HG02571 (cell line): ENCODE data around the gene PLG.
"Not testable (repeated sequence)": the region's sequence is repeated elsewhere in the genome, so short reads cannot be mapped to it uniquely, and the experiment has no call there.

Source experiments
- ATAC-seq: cut with Tn5 transposase; IDR thresholded peaks from one replicate; pipeline ENCODE4 v1.9.1; 2021; ENCODE audit warnings: mild to moderate bottlenecking, moderate library complexity; ENCODE audit not compliant: unreplicated experiment

The PLG gene

DNA sequence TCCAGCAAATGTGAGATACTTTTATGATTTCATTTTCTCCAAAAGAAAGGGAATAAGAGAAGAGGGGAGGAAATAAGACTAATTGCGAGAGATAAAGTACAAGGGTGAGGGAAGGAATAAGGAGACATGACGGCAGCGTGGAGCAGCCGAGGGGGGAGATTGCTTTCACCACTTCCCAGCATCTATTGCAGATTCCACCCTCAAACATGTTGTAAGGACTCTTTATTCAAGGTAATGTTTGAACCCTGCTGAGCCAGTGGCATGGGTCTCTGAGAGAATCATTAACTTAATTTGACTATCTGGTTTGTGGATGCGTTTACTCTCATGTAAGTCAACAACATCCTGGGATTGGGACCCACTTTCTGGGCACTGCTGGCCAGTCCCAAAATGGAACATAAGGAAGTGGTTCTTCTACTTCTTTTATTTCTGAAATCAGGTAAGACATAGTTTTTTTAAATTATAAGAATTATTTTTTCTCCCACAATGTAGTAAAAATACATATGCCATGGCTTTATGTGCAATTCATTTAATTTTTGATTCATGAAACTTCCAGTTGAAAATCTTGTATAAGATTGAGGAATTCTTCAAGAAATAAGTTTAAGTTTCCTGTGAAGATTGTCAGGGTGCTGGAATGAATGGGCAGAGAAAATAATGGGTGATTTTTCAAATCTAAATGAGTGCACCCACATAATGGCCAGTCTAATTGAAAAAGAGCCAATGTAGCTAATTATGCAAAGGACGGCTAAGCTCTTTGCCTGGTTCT is at the start of gene PLG:
Gene PLG (plus strand): TSS at position 327 of the 763 bp plus-strand sequence. CDS start 61 bp downstream, at position 388.
- ATAC-seq: not testable (repeated sequence)

GRCh38 chr6:160659562-160659961 is 42.5 kb upstream of the PLG start:
- no peak for ATAC-seq

- no peak for ATAC-seq
Measured at GRCh38 chr6:160661216-160661615, 40.8 kb upstream of the PLG start.

DNA sequence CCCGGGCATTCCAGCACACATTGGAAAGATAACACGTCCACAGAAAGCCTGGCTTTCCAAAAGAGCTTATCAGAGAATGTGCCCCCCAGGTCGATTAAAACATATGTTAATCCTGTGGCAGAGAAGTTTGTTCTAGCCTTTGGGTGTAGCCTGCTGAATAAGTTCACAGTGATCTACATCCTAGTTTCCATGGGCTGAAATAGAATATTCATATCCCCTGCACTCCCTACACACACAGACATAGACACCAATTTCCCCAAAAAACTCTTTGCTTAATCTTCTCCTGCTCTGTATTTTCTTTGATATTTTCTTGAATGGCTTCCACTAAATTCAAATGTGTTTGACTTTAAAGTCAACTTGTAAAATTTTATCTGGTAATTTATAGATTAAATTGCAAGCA is 39.6 kb upstream of the PLG start:
- no peak for ATAC-seq

- no peak for ATAC-seq
Measured at GRCh38 chr6:160662842-160663241, 39.2 kb upstream of the PLG start.

DNA sequence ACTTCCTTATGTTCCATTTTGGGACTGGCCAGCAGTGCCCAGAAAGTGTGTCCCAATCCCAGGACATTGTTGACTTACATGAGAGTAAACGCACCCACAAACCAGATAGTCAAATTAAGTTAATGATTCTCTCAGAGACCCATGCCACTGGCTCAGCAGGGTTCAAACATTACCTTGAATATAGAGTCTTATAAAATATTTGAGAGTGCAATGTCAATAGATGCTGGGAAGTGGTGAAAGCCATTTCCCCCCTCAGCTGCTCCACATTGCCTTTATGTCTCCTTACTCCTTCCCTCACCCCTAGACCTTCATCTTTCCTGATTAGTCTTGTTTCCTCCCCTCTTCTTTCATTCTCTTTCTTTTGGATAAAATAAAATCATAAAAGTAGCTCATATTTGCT is 37.8 kb upstream of the PLG start, which contains the start of gene LPA:
Gene LPA (minus strand): TSS at position 78 of the 400 bp plus-strand sequence. CDS start 61 bp downstream, at position 17.
- ATAC-seq: not testable (repeated sequence)

DNA sequence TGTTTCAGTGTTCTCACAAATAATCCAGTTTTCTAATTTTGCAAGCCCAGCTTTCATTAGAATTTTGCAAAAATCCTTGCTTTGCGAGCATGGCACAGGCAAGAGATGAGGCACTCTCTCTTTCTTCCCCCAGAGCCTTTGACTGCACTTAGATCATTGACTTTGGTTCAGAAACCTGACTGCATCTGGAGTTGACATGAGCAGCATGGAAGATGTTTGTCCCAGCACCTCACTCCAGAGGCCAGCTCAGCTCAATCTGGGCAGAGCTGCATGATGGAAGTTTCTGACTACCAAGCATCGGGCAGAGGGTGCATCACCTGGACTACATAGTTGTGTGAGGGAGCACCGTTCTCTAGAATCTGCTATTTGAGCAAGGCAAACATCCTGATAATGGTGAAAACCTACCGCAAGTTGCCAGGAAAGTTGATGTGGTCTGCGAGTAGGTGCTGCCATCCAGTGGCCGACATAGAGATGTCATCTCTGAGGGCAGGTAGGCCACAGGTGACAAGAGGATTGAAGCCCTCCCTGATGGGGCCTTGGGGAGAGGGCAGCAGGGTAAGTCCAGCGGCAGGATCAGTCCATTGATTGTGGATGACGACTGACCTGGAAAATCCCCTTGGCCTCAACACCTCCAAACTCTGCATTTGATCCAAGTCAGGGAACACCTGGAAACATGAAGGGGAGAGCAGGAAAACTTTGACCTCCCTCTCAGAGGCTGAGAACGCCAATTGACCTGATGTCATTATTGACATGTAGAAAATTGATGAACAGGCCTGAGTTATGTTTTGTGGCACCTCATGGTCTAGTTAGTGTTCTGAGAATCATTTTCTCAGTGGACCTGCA is 34.2 kb upstream of the PLG start:
- ATAC-seq: no peak

GRCh38 chr6:160668589-160668988 is 33.5 kb upstream of the PLG start:
- ATAC-seq: no peak

GRCh38 chr6:160676418-160676817 is 25.6 kb upstream of the PLG start:
- not testable (repeated sequence) for ATAC-seq

DNA sequence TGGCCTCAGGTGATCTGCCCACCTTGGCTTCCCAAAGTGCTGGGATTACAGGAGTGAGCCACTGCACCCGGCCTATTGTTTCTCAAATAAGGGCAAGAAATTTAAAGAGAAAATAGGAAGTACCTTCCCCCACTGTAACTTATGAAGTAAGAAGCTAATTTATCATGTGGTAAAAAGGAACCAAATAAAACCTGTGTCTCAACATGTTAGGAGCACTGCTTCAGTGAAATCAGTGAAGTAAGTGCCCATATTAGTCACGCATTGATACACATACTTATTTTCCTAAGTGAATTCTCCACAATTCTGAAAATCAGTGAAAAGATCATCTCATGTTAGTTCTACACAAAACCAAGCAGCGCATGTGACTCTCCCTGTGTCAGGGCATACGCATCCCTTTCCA is 23.8 kb upstream of the PLG start:
- ATAC-seq: no peak

- ATAC-seq: no peak
Measured at GRCh38 chr6:160678744-160679401, 23.2 kb upstream of the PLG start.

GRCh38 chr6:160679402-160679769 is 22.7 kb upstream of the PLG start:
- ATAC-seq: no peak

- ATAC-seq: not testable (repeated sequence)
Measured at GRCh38 chr6:160685101-160685761, 16.8 kb upstream of the PLG start.

DNA sequence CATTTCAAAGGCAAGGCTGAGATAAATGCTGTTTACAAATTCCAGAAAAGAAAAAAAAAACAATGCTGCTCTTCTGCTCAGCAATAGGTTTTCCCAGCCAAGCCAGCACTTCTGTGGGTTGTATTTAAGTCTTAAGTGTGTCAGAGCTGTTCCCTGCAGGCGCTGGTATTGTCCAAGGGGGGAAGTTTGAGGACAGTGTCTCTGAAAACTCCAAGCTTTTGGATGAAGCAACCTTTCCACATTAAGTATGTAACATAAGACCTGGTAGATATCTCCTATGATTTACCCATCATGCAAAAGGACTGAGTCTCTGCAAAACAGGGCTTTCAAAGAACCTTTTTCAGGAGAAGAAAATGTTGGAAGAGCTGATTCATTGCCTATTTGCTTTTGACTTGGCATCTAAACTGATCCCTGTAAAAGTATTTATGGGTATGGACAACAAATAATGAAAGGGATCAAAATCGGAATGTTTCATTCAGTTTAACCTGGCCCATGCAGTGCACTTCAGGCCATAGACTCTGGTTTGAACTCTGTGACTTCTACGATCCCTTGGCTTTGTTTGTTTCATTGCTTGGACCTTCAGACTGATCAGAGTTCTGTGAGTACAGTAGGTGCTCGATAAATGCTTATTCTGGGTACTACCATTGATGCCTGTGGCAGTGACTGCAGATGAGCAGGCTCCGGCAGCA is 16.1 kb upstream of the PLG start:
- no peak for ATAC-seq

DNA sequence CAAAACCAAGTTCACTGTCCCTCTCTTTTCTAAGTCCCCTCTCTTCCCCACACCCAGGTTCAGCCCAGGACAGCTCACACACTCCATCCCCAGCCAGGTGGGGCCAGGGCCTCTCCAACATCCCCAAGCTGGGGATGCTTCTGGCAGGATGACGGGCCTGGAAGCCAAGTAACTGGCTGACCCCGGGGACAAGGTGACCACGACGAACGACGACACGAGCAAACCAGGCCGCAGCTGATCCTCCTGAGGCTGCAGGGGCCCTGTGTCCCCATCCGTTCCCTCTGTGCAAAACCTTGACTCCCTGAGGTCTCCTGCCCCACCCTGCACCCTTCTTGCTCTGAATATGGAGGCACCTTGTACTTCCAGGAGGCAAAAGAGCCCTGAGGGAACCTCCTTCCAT is 11.6 kb upstream of the PLG start:
- ATAC-seq: no peak

DNA sequence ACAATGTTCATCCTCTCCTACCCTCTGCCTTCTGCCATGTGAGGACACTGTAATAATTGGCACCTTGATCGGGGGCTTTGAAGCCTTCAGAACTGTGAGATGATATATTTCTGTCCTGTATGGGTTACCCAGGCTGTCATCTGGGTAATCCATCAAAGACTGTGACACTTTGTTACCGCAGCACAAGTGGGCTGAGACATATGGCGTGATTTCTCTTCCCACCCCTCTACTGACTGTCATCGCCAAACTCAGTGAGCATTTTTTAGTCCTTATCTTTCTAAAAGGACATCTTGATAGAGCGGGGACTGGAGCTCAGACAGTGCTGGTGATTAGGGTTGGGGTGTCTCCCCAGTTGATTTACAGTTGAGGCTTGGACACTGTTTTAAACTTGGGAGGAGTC is 10.4 kb upstream of the PLG start:
- ATAC-seq: no peak

DNA sequence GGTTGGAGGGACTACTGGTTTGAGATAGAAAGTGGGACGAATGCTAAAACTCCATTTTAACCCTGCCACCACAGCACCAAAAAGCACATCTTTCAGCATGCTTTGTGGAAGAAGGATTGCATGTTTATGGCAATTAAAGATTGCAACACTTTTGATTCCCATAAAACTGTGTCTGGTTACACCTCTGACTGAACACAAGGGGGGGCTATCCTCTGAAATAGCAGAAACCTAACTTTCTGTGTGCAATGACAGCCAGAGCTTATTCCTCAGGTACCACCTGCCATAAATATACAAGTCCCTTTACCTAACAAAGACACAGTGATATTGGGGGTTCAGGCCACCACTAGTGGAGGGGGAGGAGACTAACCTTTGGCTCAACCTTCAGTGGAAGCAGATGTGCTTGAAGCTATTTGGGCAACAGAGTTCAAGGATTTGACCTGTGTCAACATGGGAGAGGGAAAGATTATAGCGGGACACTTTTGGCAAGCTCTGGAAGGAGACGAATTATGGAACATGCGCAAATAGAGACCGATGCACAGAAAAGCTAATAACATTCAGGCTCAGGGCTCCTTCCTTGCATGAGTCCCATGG is 9.6 kb upstream of the PLG start:
- no peak for ATAC-seq

DNA sequence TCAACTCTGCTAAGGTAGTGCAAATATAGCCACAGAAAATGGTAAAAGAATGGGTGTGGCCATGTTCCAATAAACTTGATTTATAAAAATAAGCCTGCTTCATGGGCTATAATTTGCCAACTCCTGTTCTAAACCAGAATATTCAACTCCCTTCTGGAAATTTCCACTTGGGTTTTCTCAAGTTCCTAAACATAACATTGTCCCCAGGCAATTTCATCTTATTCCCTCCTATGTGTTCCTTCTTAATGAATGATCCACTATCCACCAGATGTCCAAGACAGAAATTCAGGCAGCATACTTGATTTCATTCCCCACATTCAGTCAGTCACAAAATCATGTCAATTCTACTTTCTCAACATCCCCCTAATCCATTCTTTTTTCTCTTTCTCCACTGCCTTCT is 7.0 kb upstream of the PLG start:
- ATAC-seq: not testable (repeated sequence)

DNA sequence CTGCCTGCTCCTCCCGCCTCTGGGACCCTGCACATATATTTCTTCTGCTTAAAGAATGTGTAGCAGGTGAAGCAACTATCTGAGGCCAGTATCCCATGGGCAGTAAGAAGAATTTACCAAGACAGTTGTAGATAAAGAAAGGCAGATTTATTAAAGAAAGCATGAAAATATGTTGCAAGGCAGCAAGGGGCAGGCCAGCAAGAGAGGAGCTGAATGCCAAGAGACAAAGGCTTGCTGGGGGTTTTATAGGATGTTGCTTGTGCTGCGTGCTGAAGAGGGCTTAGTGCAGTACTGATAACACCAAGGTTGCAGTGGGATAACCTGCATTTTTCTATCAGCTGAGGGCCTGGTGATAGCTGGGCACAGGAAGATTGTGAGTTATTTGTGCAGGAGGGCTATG is 6.4 kb upstream of the PLG start:
- not testable (repeated sequence) for ATAC-seq

DNA sequence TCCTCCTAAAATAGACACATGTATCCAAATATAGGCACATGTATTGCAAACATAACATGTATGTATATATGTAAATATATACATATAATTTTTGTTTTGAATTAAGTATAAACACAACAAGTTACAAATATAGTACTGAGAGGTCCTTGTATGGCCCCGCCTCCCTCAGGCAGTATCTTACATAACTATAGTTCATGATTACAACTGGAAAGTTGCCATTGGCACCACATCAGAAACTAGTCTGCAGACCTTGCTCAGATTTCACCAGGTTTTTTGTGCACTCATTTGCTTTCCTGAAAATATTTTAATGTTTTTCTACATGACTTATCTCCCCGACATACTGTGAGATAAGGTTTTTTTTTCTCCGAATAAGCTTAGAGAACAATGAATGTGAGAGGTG is 5.2 kb upstream of the PLG start:
- ATAC-seq: not testable (repeated sequence)
